Uterus (tissue), 4 donors: ENCODE data around the gene HBEGF. TPM values are rescaled to one million over a fixed set of nuclear protein-coding genes. Genes with fewer than 3 reads are reported as not detected.

ENCODE experiments used
- DNase-seq, 2 donors: peaks; one replicate each; pipeline ENCODE4 v3.0.0-alpha.2; 2019 to 2020
- H3K27ac ChIP-seq, 2 donors: fragments of 200-600 bp; sonication (generic); 1 replicate in 1 of 2; 2 replicates in 1 of 2; pipeline ENCODE4 v1.5.1; 2016 to 2018
- H3K27me3 ChIP-seq, 2 donors: fragments of 200-600 bp; sonication (generic); one replicate each; pipeline ENCODE4 v1.5.1; 2018 to 2019; ENCODE audit warnings: control low read depth in 1 of 2
- H3K36me3 ChIP-seq, 2 donors: fragments of 200-600 bp; sonication (generic); one replicate each; pipeline ENCODE4 v1.5.1; 2019; ENCODE audit warnings: control low read depth in 1 of 2
- H3K4me1 ChIP-seq, 2 donors: fragments of 200-600 bp; sonication (generic); one replicate each; pipeline ENCODE4 v1.5.1; 2018 to 2019; ENCODE audit warnings: control low read depth in 1 of 2
- H3K4me3 ChIP-seq, 2 donors: fragments of 200-600 bp; sonication (generic); 1 replicate in 1 of 2; 2 replicates in 1 of 2; pipeline ENCODE4 v1.5.1; 2018 to 2019; ENCODE audit warnings: mild to moderate bottlenecking in 1 of 2
- H3K9me3 ChIP-seq, 2 donors: fragments of 200-600 bp; sonication (generic); one replicate each; pipeline ENCODE4 v1.5.1; 2019; ENCODE audit warnings: control low read depth in 1 of 2
- CTCF ChIP-seq, 4 experiments: fragments of 200-600 bp in 2 of 4; fragments of 450-650 bp in 2 of 4; sonication (generic) in 2 of 4; IDR thresholded peaks; one replicate each; pipeline ENCODE4 v1.5.1; 2016 to 2019; ENCODE audit warnings: antibody characterized with exemption in 4 of 4, mild to moderate bottlenecking in 2 of 4, moderate library complexity in 1 of 4
- POLR2A ChIP-seq, 2 donors: fragments of 450-650 bp; IDR thresholded peaks; one replicate each; pipeline ENCODE4 v1.6.1; 2016; ENCODE audit warnings: antibody characterized with exemption in 2 of 2, mild to moderate bottlenecking in 1 of 2, moderate library complexity in 1 of 2
- intact Hi-C: fragments of 100-400 bp; cut with DNase I; formaldehyde crosslinking; loops from one replicate; pipeline ENCODE4 v1.15.1; 2023; ENCODE audit warnings: low total_unique reads
- total RNA-seq, 4 donors: library from RNA; depleted of rRNA in 3 of 4; stranded (reverse); fragments of >200 nt in 3 of 4; gene quantifications; one replicate each; pipeline versions ENCODE4 v1.1.0 to v1.2.4, GENCODE V29; 2014 to 2023
- donor health status: DM: yes; HTN: yes; CAD: no.

HBEGF gene
- total RNA-seq, 4 donors from 2014 or later: 0.77 to 24.4 (median 8.4) TPM

- Histone ChIP-seq H3K4me3 (no peak overlapping the region), H3K27me3 (no peaks in the 10 kb centered on the region), H3K9me3 (no peaks in the 10 kb centered on the region), H3K36me3 (no peaks in the 10 kb centered on the region), H3K4me1 (peaks cover 0 to 11% of the 10 kb centered on the region in 2 donors), H3K27ac (peak overlapping the region; percentile 68 to 75)
- TF ChIP-seq CTCF (IDR thresholded peaks at IDR 0.05) (no peak), POLR2A (IDR thresholded peaks at IDR 0.05) (no peak)
- intact Hi-C loops: no loop called here
- no peak for DNase-seq
These were observed 50.1 kb downstream of the HBEGF start for GRCh38 chr5:140296289-140296688.

GRCh38 chr5:140295414-140295813 is 51.0 kb downstream of the HBEGF start:
- H3K4me1 ChIP-seq: peaks cover 3 to 13% of the 10 kb centered on the region in 2 donors
- peak overlapping the region; percentile 75 to 81 for H3K27ac ChIP-seq
- H3K9me3 ChIP-seq: no peaks in the 10 kb centered on the region
- H3K27me3 ChIP-seq: no peaks in the 10 kb centered on the region
- TF ChIP-seq CTCF (IDR thresholded peaks at IDR 0.05) (no peak), POLR2A (IDR thresholded peaks at IDR 0.05) (no peak)
- no peaks in the 10 kb centered on the region for H3K36me3 ChIP-seq
- intact Hi-C loops: no loop called here
- H3K4me3 ChIP-seq: no peak overlapping the region
- DNase-seq: peak in 1 of 2 donors; percentile 71

GRCh38 chr5:140294753-140295152 is 51.6 kb downstream of the HBEGF start:
- Histone ChIP-seq H3K36me3 (no peaks in the 10 kb centered on the region), H3K27me3 (no peaks in the 10 kb centered on the region), H3K4me1 (peaks cover 3 to 10% of the 10 kb centered on the region in 2 donors), H3K9me3 (no peaks in the 10 kb centered on the region), H3K4me3 (no peak overlapping the region), H3K27ac (peak overlapping the region; percentile 75 to 81)
- intact Hi-C loops: no loop called here
- no peak for DNase-seq
- TF ChIP-seq POLR2A (IDR thresholded peaks at IDR 0.05): no peak

GRCh38 chr5:140293849-140294100 is 52.6 kb downstream of the HBEGF start:
- intact Hi-C loops: no loop called here
- H3K4me1 ChIP-seq: peaks cover 3 to 10% of the 10 kb centered on the region in 2 donors

GRCh38 chr5:140293091-140293848 is 53.1 kb downstream of the HBEGF start:
- TF ChIP-seq POLR2A (IDR thresholded peaks at IDR 0.05) (no peak), CTCF (IDR thresholded peaks at IDR 0.05) (no peak)
- Histone ChIP-seq H3K4me3 (no peak overlapping the region), H3K27me3 (no peaks in the 10 kb centered on the region), H3K27ac (peak overlapping the region; percentile 75 to 81), H3K4me1 (peaks cover 3 to 10% of the 10 kb centered on the region in 2 donors), H3K9me3 (no peaks in the 10 kb centered on the region), H3K36me3 (no peaks in the 10 kb centered on the region)
- DNase-seq: no peak
- intact Hi-C loops: no loop called here

More at GRCh38 chr5:140293849-140294100, 52.6 kb downstream of the HBEGF start:
- Histone ChIP-seq H3K9me3 (no peaks in the 10 kb centered on the region), H3K36me3 (no peaks in the 10 kb centered on the region), H3K27ac (peak overlapping the region; percentile 75 to 81), H3K27me3 (no peaks in the 10 kb centered on the region), H3K4me3 (no peak overlapping the region)
- DNase-seq: no peak
- TF ChIP-seq CTCF (IDR thresholded peaks at IDR 0.05): no peak
- TF ChIP-seq POLR2A (IDR thresholded peaks at IDR 0.05): no peak
